Measurements from ENCODE around the gene UBR2. TPM values are rescaled to one million over a fixed set of nuclear protein-coding genes. Genes with fewer than 3 reads are reported as not detected.

Gene UBR2
- total RNA-seq, 1 donor from 2014 or later, result 40.8 TPM

DNA sequence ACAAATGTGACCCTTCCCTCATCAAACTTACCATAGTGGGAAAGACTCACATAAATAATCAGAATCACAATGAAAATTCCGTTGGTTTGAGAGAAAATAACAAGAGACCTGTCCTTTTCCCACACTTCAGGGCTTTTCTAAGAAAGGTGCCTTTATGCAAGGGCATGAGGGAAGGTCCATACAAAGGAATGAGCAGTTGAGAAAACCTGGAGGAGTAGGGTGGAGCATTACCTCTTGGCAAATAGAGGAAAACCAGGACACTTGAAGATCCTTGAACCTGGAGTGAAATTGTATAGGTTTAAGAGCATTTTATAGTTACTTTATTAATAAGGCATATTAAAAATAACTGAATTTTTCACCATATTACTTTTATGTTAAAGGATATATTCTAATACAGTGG is 54.3 kb downstream of the UBR2 start:
- ATAC-seq (ENCODE audit: low read depth) (no peak), DNase-seq (no peak)
- CTCF ChIA-PET, result no interaction called here
- H3K27ac Mint-ChIP-seq, result no peak overlapping the region
- H3K27me3 Mint-ChIP-seq, result no peaks in the 10 kb centered on the region
- POLR2A ChIA-PET, result no interaction called here
- TF ChIP-seq, protein P1, sequence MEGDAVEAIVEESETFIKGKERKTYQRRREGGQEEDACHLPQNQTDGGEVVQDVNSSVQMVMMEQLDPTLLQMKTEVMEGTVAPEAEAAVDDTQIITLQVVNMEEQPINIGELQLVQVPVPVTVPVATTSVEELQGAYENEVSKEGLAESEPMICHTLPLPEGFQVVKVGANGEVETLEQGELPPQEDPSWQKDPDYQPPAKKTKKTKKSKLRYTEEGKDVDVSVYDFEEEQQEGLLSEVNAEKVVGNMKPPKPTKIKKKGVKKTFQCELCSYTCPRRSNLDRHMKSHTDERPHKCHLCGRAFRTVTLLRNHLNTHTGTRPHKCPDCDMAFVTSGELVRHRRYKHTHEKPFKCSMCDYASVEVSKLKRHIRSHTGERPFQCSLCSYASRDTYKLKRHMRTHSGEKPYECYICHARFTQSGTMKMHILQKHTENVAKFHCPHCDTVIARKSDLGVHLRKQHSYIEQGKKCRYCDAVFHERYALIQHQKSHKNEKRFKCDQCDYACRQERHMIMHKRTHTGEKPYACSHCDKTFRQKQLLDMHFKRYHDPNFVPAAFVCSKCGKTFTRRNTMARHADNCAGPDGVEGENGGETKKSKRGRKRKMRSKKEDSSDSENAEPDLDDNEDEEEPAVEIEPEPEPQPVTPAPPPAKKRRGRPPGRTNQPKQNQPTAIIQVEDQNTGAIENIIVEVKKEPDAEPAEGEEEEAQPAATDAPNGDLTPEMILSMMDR (IDR thresholded peaks at IDR 0.05), result no peak
- peaks cover 55% of the 10 kb centered on the region for H3K36me3 Mint-ChIP-seq (ENCODE audit: low read depth)
- no peak overlapping the region for H3K4me3 Mint-ChIP-seq
- H3K9me3 Mint-ChIP-seq, result no peaks in the 10 kb centered on the region
- H3K4me1 Mint-ChIP-seq, result no peaks in the 10 kb centered on the region
- intact Hi-C loops (cut with micrococcal nuclease), result no loop called here

DNA sequence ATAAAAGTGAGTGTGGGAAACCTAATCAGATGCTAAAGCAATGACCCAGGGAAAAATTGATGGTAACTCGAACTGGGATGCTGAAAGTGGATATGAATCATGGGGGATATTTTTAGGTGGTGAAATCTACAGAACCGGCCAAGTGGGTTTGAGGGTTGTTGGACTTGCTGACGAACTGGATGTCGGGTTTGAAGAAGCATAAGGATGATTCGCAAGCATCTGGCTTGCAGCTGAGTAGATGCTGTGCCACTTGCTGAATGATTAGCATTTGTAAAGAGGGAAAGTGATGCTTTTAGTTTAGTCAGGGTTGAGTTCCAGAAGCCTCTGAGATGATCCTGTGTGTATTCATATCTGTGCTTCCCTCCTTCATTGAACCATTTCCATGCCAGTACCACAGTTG is 54.9 kb downstream of the UBR2 start:
- ChIA-PET CTCF (no interaction called here), POLR2A (no interaction called here)
- DNase-seq, result no peak
- intact Hi-C loops (cut with micrococcal nuclease), result no loop called here
- Mint-ChIP-seq H3K9me3 (no peaks in the 10 kb centered on the region), H3K4me1 (no peaks in the 10 kb centered on the region), H3K4me3 (no peak overlapping the region), H3K36me3 (ENCODE audit: low read depth) (peaks cover 55% of the 10 kb centered on the region), H3K27me3 (no peaks in the 10 kb centered on the region), H3K27ac (no peak overlapping the region)
- TF ChIP-seq, protein P1 (IDR thresholded peaks at IDR 0.05), result no peak
- no peak for ATAC-seq (ENCODE audit: low read depth)

DNA sequence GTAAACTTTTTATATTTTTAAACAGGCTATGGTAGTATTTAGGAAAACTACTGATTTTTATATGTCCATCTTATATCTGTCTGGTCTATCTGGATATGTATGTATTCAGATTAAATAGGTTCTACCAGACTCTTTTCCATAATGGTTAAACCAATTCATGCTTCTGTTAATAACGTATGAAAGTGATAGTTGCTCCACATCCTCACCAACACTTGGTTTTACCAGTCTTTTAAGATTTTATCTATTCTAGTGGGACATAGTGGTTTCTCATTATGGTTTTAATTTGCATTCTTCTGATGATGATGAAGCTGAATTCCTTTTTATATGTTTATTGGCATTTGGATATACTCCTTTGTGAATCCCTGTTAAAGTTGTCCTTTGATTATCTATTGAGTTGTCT is 56.1 kb downstream of the UBR2 start:
- POLR2A ChIA-PET, result no interaction called here
- Mint-ChIP-seq H3K27me3 (no peaks in the 10 kb centered on the region), H3K4me3 (no peak overlapping the region), H3K27ac (no peak overlapping the region), H3K4me1 (no peaks in the 10 kb centered on the region), H3K36me3 (ENCODE audit: low read depth) (peaks cover 59% of the 10 kb centered on the region), H3K9me3 (no peaks in the 10 kb centered on the region)
- ATAC-seq (ENCODE audit: low read depth) (no peak), DNase-seq (no peak)
- TF ChIP-seq, protein P1 (IDR thresholded peaks at IDR 0.05), result no peak
- intact Hi-C loops (cut with micrococcal nuclease), result no loop called here
- CTCF ChIA-PET, result no interaction called here

DNA sequence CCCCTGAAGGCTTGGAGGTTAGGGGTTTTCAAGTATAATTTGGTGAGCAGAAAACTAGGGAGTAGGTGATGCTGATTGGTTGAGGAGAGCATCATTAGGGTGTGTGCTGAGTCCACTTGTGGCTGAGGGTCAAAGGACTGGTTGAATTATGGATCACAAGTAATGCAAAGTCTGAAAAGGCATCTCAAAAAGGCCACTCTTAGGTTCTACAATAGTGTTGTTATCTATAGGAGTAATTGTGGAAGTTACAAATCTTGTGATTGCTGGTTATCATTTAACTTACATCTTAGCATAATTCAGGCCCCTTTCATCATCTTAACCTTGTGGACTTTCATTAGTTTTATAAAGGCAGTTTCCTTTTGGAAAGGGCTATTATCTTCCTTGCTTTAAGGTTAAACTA is 60.8 kb downstream of the UBR2 start:
- ChIA-PET POLR2A (no interaction called here), CTCF (no interaction called here)
- no peak for DNase-seq
- H3K4me1 Mint-ChIP-seq, result no peaks in the 10 kb centered on the region
- H3K9me3 Mint-ChIP-seq, result no peaks in the 10 kb centered on the region
- H3K36me3 Mint-ChIP-seq (ENCODE audit: low read depth), result peaks cover 56% of the 10 kb centered on the region
- H3K4me3 Mint-ChIP-seq, result no peak overlapping the region
- intact Hi-C loops (cut with micrococcal nuclease), result no loop called here
- no peaks in the 10 kb centered on the region for H3K27me3 Mint-ChIP-seq
- TF ChIP-seq, protein P1 (IDR thresholded peaks at IDR 0.05), result no peak
- ATAC-seq (ENCODE audit: low read depth), result no peak
- no peak overlapping the region for H3K27ac Mint-ChIP-seq

DNA sequence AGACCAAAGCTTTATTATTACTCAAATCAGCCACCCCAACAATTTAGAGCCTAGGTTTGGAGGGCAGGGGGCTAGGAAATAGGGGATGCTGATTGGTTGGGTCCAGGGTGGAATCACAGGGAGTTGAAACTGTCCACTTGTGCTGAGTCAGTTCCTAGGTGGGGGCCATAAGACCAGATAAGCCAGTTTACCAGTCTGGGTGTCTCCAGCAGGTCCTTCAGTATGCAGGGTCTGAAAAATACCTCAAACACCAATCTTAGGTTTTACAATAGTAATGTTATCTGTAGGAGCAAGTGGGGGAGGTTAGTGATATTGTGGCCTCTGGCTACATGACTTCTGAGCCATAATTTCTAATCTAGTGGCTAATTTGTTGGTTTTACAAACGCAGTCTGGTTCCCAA is 63.2 kb downstream of the UBR2 start:
- Mint-ChIP-seq H3K9me3 (no peaks in the 10 kb centered on the region), H3K36me3 (ENCODE audit: low read depth) (peaks cover 58% of the 10 kb centered on the region), H3K27me3 (no peaks in the 10 kb centered on the region), H3K4me3 (no peak overlapping the region), H3K27ac (no peak overlapping the region), H3K4me1 (peaks cover 3% of the 10 kb centered on the region)
- TF ChIP-seq, protein P1 (IDR thresholded peaks at IDR 0.05), result no peak
- ChIA-PET POLR2A (no interaction called here), CTCF (no interaction called here)
- intact Hi-C loops (cut with micrococcal nuclease), result no loop called here
- DNase-seq, result no peak
- no peak for ATAC-seq (ENCODE audit: low read depth)

All from activated B cell treated with CpG ODN at 0.5 μM for 24 hours (primary cell).